Psoas muscle (tissue), 8 donors: Measurements from ENCODE around the gene LAP3. TPM values are rescaled to one million over a fixed set of nuclear protein-coding genes. Genes with fewer than 3 reads are reported as not detected.
"Not testable (repeated sequence)": the region's sequence is repeated elsewhere in the genome, so short reads cannot be mapped to it uniquely, and the experiment has no call there.

ENCODE experiments used
- ATAC-seq, 4 donors: fragments of 200-7000 bp; cut with Tn5 transposase; one replicate each; pipeline ENCODE4 v1.9.1; 2020; ENCODE audit warnings: moderate library complexity in 3 of 4, mild to moderate bottlenecking in 2 of 4
- DNase-seq, 2 donors: peaks; one replicate each; pipeline ENCODE4 v3.0.0-alpha.2; 2020
- H3K27ac ChIP-seq: fragments of 200-600 bp; one replicate; pipeline ENCODE4 v1.8.0; 2022
- H3K27me3 ChIP-seq, 3 donors: fragments of 200-600 bp in 1 of 3; one replicate each; pipeline versions ENCODE4 v1.6.1 to v1.8.0; 2013 to 2022; ENCODE audit warnings: low read length in 2 of 3, mild to moderate bottlenecking in 2 of 3, moderate library complexity in 1 of 3; ENCODE audit not compliant: insufficient read depth in 3 of 3
- H3K36me3 ChIP-seq, 2 donors: fragments of 200-600 bp in 1 of 2; one replicate each; pipeline versions ENCODE4 v1.6.1 to v1.8.0; 2013 to 2022; ENCODE audit warnings: low read depth in 1 of 2, mild to moderate bottlenecking in 1 of 2, moderate library complexity in 1 of 2; ENCODE audit not compliant: insufficient read depth in 1 of 2
- H3K4me1 ChIP-seq: fragments of 200-600 bp; one replicate; pipeline ENCODE4 v1.8.0; 2022
- H3K4me3 ChIP-seq: fragments of 200-600 bp; one replicate; pipeline ENCODE4 v1.8.0; 2022; ENCODE audit warnings: mild to moderate bottlenecking
- H3K9me3 ChIP-seq: fragments of 200-600 bp; one replicate; pipeline ENCODE4 v1.8.0; 2022
- CTCF ChIP-seq: fragments of 200-600 bp; IDR thresholded peaks from one replicate; pipeline ENCODE4 v1.8.0; 2022; ENCODE audit warnings: antibody characterized with exemption
- WGBS, 3 donors: extraction: QIAGEN DNeasy Blood & Tissue Kit; methylation state at CpG; one replicate each; pipeline versions ENCODE4 v1.1.6 to v1.1.7; 2013; 5-methylcytosine and 5-hydroxymethylcytosine counted together
- intact Hi-C, 2 donors: fragments of 100-400 bp; cut with DNase I; formaldehyde crosslinking; loops; one replicate each; pipeline versions ENCODE4 v1.11.0 to v1.14.2; 2022
- polyA plus RNA-seq, 3 donors: library from polyadenylated mRNA; stranded (reverse); fragments of 200-250 nt; gene quantifications; one replicate each; pipeline ENCODE4 v1.2.3, GENCODE V29; 2013
- total RNA-seq, 4 donors: library from RNA; stranded (reverse); fragmentation: NEBNext Ultra II Directional in 2 of 4; extraction: Animal tissue kit (Norgen Biotek cat#: 25700) in 2 of 4; gene quantifications; one replicate each; pipeline versions ENCODE4 v1.2.1 to v1.2.4, GENCODE V29; 2021 to 2023
- donor health status: healthy with polysubstance abuse.
- donor health status: DM: no; HTN: no; CAD: no; lungs with moderate emphysema.
- donor health status: Bipolar disorder and iron deficiency.
- donor health status: healthy.
- donor health status: DM: yes; HTN: yes; CAD: no.
- donor health status: DM: no; HTN: no; CAD: no.
- donor health status: DM: no; HTN: no; CAD: no.
- donor health status: DM: yes; HTN: yes; CAD: no.

LAP3 gene
- total and polyA plus RNA-seq, 7 donors, result 44.6 to 82.4 (median 61.4) TPM

- Histone ChIP-seq H3K4me3 (no peak overlapping the region), H3K9me3 (no peaks in the 10 kb centered on the region), H3K27me3 (no peaks in the 10 kb centered on the region), H3K36me3 (no peaks in the 10 kb centered on the region), H3K27ac (no peak overlapping the region), H3K4me1 (no peaks in the 10 kb centered on the region)
- intact Hi-C loops, result no loop called here
- DNase-seq (no peak), ATAC-seq (no peak)
- TF ChIP-seq CTCF, result no peak
- 77 to 90% (median 89%) methylated on average over 4 of the region's 4 CpGs for WGBS, 3 donors
Observed at GRCh38 chr4:17535242-17535641, 41.8 kb upstream of the LAP3 start.

GRCh38 chr4:17535906-17536305, 41.1 kb upstream of the LAP3 start:
- no peak overlapping the region for H3K4me3 ChIP-seq
- TF ChIP-seq CTCF, result no peak
- H3K27me3 ChIP-seq, result no peaks in the 10 kb centered on the region
- intact Hi-C loops, result no loop called here
- H3K36me3 ChIP-seq, result no peaks in the 10 kb centered on the region
- H3K4me1 ChIP-seq, result no peaks in the 10 kb centered on the region
- no peak overlapping the region for H3K27ac ChIP-seq
- no peaks in the 10 kb centered on the region for H3K9me3 ChIP-seq
- DNase-seq (no peak), ATAC-seq (no peak)
- WGBS, 3 donors, result 76 to 82% (median 78%) methylated on average over 3 of the region's 3 CpGs

GRCh38 chr4:17537060-17537459, 39.9 kb upstream of the LAP3 start:
- intact Hi-C loops, H3K27me3 ChIP-seq, H3K27ac ChIP-seq, H3K9me3 ChIP-seq, ATAC-seq, H3K4me1 ChIP-seq, DNase-seq, H3K36me3 ChIP-seq, H3K4me3 ChIP-seq: not testable (repeated sequence)
- WGBS, 3 donors, result 86 to 94% (median 90%) methylated on average over 6 of the region's 6 CpGs

GRCh38 chr4:17544205-17544604, 32.8 kb upstream of the LAP3 start:
- intact Hi-C loops, result no loop called here
- no peak for DNase-seq

GRCh38 chr4:17544831-17545234, 32.2 kb upstream of the LAP3 start:
- intact Hi-C loops, result loop anchor here (5.0 kb wide), 3 partner anchors 92 to 1047 kb away; no protein-coding TSS in a partner anchor
- H3K36me3 ChIP-seq, result no peaks in the 10 kb centered on the region
- TF ChIP-seq CTCF, result no peak
- no peak for DNase-seq
- H3K27ac ChIP-seq, result no peak overlapping the region
- H3K4me1 ChIP-seq, result no peaks in the 10 kb centered on the region
- no peaks in the 10 kb centered on the region for H3K9me3 ChIP-seq
- H3K27me3 ChIP-seq, result no peaks in the 10 kb centered on the region
- ATAC-seq, result no peak
- no peak overlapping the region for H3K4me3 ChIP-seq
- 46 to 49% (median 47%) methylated on average over 3 of the region's 3 CpGs for WGBS, 3 donors

More at GRCh38 chr4:17544205-17544604, 32.8 kb upstream of the LAP3 start:
- Histone ChIP-seq H3K27me3 (no peaks in the 10 kb centered on the region), H3K27ac (no peak overlapping the region), H3K9me3 (no peaks in the 10 kb centered on the region), H3K4me3 (no peak overlapping the region), H3K4me1 (no peaks in the 10 kb centered on the region), H3K36me3 (no peaks in the 10 kb centered on the region)
- TF ChIP-seq CTCF, result no peak
- no peak for ATAC-seq
- 19 to 24% (median 24%) methylated on average over 6 of the region's 6 CpGs for WGBS, 3 donors
